ENCODE data around the gene ASB10.

GRCh38 chr7:151186640-151187408, at the start of gene ASB10:
- TF ChIP-seq, protein P1, sequence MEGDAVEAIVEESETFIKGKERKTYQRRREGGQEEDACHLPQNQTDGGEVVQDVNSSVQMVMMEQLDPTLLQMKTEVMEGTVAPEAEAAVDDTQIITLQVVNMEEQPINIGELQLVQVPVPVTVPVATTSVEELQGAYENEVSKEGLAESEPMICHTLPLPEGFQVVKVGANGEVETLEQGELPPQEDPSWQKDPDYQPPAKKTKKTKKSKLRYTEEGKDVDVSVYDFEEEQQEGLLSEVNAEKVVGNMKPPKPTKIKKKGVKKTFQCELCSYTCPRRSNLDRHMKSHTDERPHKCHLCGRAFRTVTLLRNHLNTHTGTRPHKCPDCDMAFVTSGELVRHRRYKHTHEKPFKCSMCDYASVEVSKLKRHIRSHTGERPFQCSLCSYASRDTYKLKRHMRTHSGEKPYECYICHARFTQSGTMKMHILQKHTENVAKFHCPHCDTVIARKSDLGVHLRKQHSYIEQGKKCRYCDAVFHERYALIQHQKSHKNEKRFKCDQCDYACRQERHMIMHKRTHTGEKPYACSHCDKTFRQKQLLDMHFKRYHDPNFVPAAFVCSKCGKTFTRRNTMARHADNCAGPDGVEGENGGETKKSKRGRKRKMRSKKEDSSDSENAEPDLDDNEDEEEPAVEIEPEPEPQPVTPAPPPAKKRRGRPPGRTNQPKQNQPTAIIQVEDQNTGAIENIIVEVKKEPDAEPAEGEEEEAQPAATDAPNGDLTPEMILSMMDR (IDR thresholded peaks at IDR 0.05; ENCODE audit: low read depth, low read length): no peak
- TF ChIP-seq EZH2phosphoT487 (IDR thresholded peaks at IDR 0.05; ENCODE audit: low read depth): no peak

Data from OCI-LY3 (cell line).